Measurements from ENCODE around the gene HSD17B3.

HSD17B3 gene

GRCh38 chr9:96186591-96187011 lies 115.4 kb downstream of the HSD17B3 start:
- Histone ChIP-seq H3K9ac (ENCODE audit: low read length) (no peak overlapping the region), H4K20me1 (ENCODE audit: insufficient read depth, low read length) (no peaks in the 10 kb centered on the region), H3K9me3 (ENCODE audit: low read length) (no peaks in the 10 kb centered on the region), H3K27ac (ENCODE audit: low read depth, low read length, poor library complexity, severe bottlenecking) (no peak overlapping the region), H3K9me2 (ENCODE audit: low read depth, low read length) (no peaks in the 10 kb centered on the region), H3K4me1 (ENCODE audit: insufficient read depth, low read length, severe bottlenecking) (no peaks in the 10 kb centered on the region), H3K4me3 (ENCODE audit: low read depth, low read length, poor library complexity, severe bottlenecking) (no peak overlapping the region), H3F3A (ENCODE audit: insufficient read depth, low read length) (no peaks in the 10 kb centered on the region), H3K36me3 (ENCODE audit: insufficient read depth, low read length) (no peaks in the 10 kb centered on the region), H3K79me2 (ENCODE audit: insufficient read depth, low read length) (no peaks in the 10 kb centered on the region), H3K4me2 (ENCODE audit: low read length) (no peak overlapping the region), H2AFZ (ENCODE audit: low read length) (no peak overlapping the region), H3K27me3 (ENCODE audit: insufficient read depth, low read length) (no peaks in the 10 kb centered on the region)
- TF ChIP-seq CTCF (IDR thresholded peaks at IDR 0.05; ENCODE audit: low read length) = no peak
- no peak for TF ChIP-seq EZH2 (IDR thresholded peaks at IDR 0.05; ENCODE audit: borderline replicate concordance, low read length)

- H3K27ac ChIP-seq (ENCODE audit: low read depth, low read length, poor library complexity, severe bottlenecking) = no peak overlapping the region
- no peaks in the 10 kb centered on the region for H3K4me1 ChIP-seq (ENCODE audit: insufficient read depth, low read length, severe bottlenecking)
- H3K36me3 ChIP-seq (ENCODE audit: insufficient read depth, low read length) = no peaks in the 10 kb centered on the region
- no peaks in the 10 kb centered on the region for H3F3A ChIP-seq (ENCODE audit: insufficient read depth, low read length)
- no peak overlapping the region for H3K4me2 ChIP-seq (ENCODE audit: low read length)
- H2AFZ ChIP-seq (ENCODE audit: low read length) = no peak overlapping the region
- H3K9ac ChIP-seq (ENCODE audit: low read length) = no peak overlapping the region
- H3K9me3 ChIP-seq (ENCODE audit: low read length) = no peaks in the 10 kb centered on the region
- no peaks in the 10 kb centered on the region for H3K27me3 ChIP-seq (ENCODE audit: insufficient read depth, low read length)
- no peaks in the 10 kb centered on the region for H3K9me2 ChIP-seq (ENCODE audit: low read depth, low read length)
- no peaks in the 10 kb centered on the region for H4K20me1 ChIP-seq (ENCODE audit: insufficient read depth, low read length)
- TF ChIP-seq CTCF (IDR thresholded peaks at IDR 0.05; ENCODE audit: low read length) (no peak), EZH2 (IDR thresholded peaks at IDR 0.05; ENCODE audit: borderline replicate concordance, low read length) (no peak)
- H3K4me3 ChIP-seq (ENCODE audit: low read depth, low read length, poor library complexity, severe bottlenecking) = no peak overlapping the region
- no peaks in the 10 kb centered on the region for H3K79me2 ChIP-seq (ENCODE audit: insufficient read depth, low read length)
Observed at GRCh38 chr9:96185518-96186156, 116.3 kb downstream of the HSD17B3 start.
